Hematopoietic multipotent progenitor cell treated with erythropoietin and hydrocortisone succinate and interleukin-3 and kit ligand, for 15 days (in vitro differentiated cells): ENCODE measurements around the gene CTNNBL1.

Experiments used
- DNase-seq: peaks from one replicate; pipeline ENCODE4 v3.0.0-alpha.2; 2015; ENCODE audit warnings: low spot score

CTNNBL1 gene

GRCh38 chr20:37901654-37902503 is 208.0 kb downstream of the CTNNBL1 start:
- peak; percentile 47 for DNase-seq

GRCh38 chr20:37902504-37903313 is 208.9 kb downstream of the CTNNBL1 start, which contains the start of gene VSTM2L:
TSS of gene VSTM2L (plus strand) at chr20:37903127. CDS start at chr20:37903351, 224 bp downstream.
- no peak for DNase-seq

GRCh38 chr20:37903317-37904007 is 209.6 kb downstream of the CTNNBL1 start:
- DNase-seq, result no peak

- DNase-seq, result no peak
Measured at GRCh38 chr20:37904008-37904642, 210.3 kb downstream of the CTNNBL1 start.

GRCh38 chr20:37904845-37905373 is 211.1 kb downstream of the CTNNBL1 start:
- DNase-seq, result no peak

- DNase-seq, result no peak
Measured at GRCh38 chr20:37905671-37906613, 212.1 kb downstream of the CTNNBL1 start.

GRCh38 chr20:37907330-37907676 is 213.5 kb downstream of the CTNNBL1 start:
- DNase-seq, result no peak

- DNase-seq, result no peak
Measured at GRCh38 chr20:37907677-37908401, 214.0 kb downstream of the CTNNBL1 start.

- no peak for DNase-seq
Measured at GRCh38 chr20:37911261-37911660, 217.4 kb downstream of the CTNNBL1 start.

GRCh38 chr20:37911838-37912281 is 218.0 kb downstream of the CTNNBL1 start:
- no peak for DNase-seq

GRCh38 chr20:37912874-37913273 is 219.0 kb downstream of the CTNNBL1 start:
- DNase-seq, result no peak

GRCh38 chr20:37913567-37914366 is 219.9 kb downstream of the CTNNBL1 start:
- DNase-seq, result no peak

GRCh38 chr20:37914367-37914671 is 220.5 kb downstream of the CTNNBL1 start:
- no peak for DNase-seq

GRCh38 chr20:37914672-37915433 is 221.0 kb downstream of the CTNNBL1 start:
- no peak for DNase-seq

- no peak for DNase-seq
Measured at GRCh38 chr20:37915434-37915787, 221.6 kb downstream of the CTNNBL1 start.

- DNase-seq, result no peak
Measured at GRCh38 chr20:37915800-37916570, 222.2 kb downstream of the CTNNBL1 start.

GRCh38 chr20:37917461-37917860 is 223.6 kb downstream of the CTNNBL1 start:
- no peak for DNase-seq

GRCh38 chr20:37918035-37918434 is 224.2 kb downstream of the CTNNBL1 start:
- DNase-seq, result no peak
